ENCODE results near the gene TCP11L2. TPM values are rescaled to one million over a fixed set of nuclear protein-coding genes. Genes with fewer than 3 reads are reported as not detected.

TCP11L2 gene
- total and polyA plus RNA-seq, 4 donors: 2.5 to 98.1 (median 5.9) TPM

- peaks cover 0 to 4% (median 3%) of the 10 kb centered on the region in 4 donors for H3K4me1 ChIP-seq (ENCODE audit: control insufficient read depth in 4 of 4, insufficient read depth in 4 of 4, low read length in 3 of 4)
- H3K27me3 ChIP-seq (ENCODE audit: control insufficient read depth in 4 of 4, insufficient read depth in 4 of 4, low read length in 3 of 4): no peaks in the 10 kb centered on the region
- H3K9me3 ChIP-seq (ENCODE audit: control insufficient read depth in 4 of 4, low read length in 3 of 4): no peaks in the 10 kb centered on the region
- H3K9ac ChIP-seq (ENCODE audit: low read depth in 1 of 2, low read length in 2 of 2): no peak overlapping the region
- no peak for DNase-seq (ENCODE audit: low spot score)
- TF ChIP-seq TAF1 (conservative IDR thresholded peaks at IDR 0.05): no peak
- no peak for TF ChIP-seq YY1 (IDR thresholded peaks at IDR 0.05)
- no peak for TF ChIP-seq RAD21 (IDR thresholded peaks at IDR 0.05)
- TF ChIP-seq MAX (IDR thresholded peaks at IDR 0.05): no peak
- no peak for TF ChIP-seq GABPA (IDR thresholded peaks at IDR 0.05 in 1 of 2, conservative IDR thresholded peaks at IDR 0.05 in 1 of 2)
- no peak for TF ChIP-seq RXRA (IDR thresholded peaks at IDR 0.05)
- TF ChIP-seq HNF4A (conservative IDR thresholded peaks at IDR 0.05): no peak
- no peak for TF ChIP-seq SP1 (IDR thresholded peaks at IDR 0.05)
- no peak for TF ChIP-seq REST (IDR thresholded peaks at IDR 0.05)
- no peak for TF ChIP-seq ATF3 (IDR thresholded peaks at IDR 0.05)
- no peak for TF ChIP-seq HNF4G (IDR thresholded peaks at IDR 0.05)
- TF ChIP-seq ZBTB33 (IDR thresholded peaks at IDR 0.05): no peak
- TF ChIP-seq CTCF (IDR thresholded peaks at IDR 0.05; ENCODE audit: low read depth, low read length, missing input control): no peak
- no peak for TF ChIP-seq FOXA1 (IDR thresholded peaks at IDR 0.05)
- no peak for TF ChIP-seq NR2F2 (IDR thresholded peaks at IDR 0.05)
- no peak for TF ChIP-seq EGR1 (IDR thresholded peaks at IDR 0.05; ENCODE audit: low read depth in 2 of 2)
- TF ChIP-seq JUND (IDR thresholded peaks at IDR 0.05): no peak
- TF ChIP-seq FOXA2 (IDR thresholded peaks at IDR 0.05): no peak
- H3K4me3 ChIP-seq (ENCODE audit: low read depth in 1 of 3, low read length in 3 of 3): no peak overlapping the region
- WGBS: 72% methylated on average over 2 of the region's 2 CpGs
- H3K36me3 ChIP-seq (ENCODE audit: control insufficient read depth in 4 of 4, insufficient read depth in 3 of 4, low read depth in 1 of 4, low read length in 3 of 4): peaks cover 0 to 1% (median 0%) of the 10 kb centered on the region in 4 donors
- no peak overlapping the region for H3K27ac ChIP-seq (ENCODE audit: low read depth in 1 of 2, low read length in 2 of 2)
These were observed 30.5 kb downstream of the TCP11L2 start for GRCh38 chr12:106333010-106333409.

Data from liver (tissue), 9 donors.